NCI-H146 (cell line): ENCODE results near the gene DIAPH3.
A peak's percentile ranks its signal among the peaks of the same experiment; 100 is the strongest.

ENCODE experiments used
- DNase-seq: peaks from one replicate; lab custom pipeline; 2025; lab: John Stamatoyannopoulos, UW

DIAPH3 gene

DNA sequence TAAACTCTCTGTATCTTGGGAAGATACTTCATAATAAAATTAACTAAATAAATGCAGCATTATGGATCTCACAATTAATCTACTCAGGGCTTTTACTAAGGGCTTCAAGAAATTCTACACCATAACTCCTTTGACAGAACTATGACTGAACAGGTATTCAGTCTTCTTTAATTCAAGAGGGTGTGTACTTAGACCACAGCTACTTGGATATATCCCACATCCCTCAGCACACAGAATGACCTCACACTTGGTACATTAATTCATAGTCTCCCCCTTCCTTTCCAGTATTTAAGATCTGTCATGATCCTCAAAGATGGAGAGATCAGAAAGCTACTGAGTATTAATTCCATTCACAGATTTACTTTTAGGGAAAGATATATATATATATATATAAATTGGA, 11.6 kb downstream of the DIAPH3 start:
- DNase-seq, result no peak

DNA sequence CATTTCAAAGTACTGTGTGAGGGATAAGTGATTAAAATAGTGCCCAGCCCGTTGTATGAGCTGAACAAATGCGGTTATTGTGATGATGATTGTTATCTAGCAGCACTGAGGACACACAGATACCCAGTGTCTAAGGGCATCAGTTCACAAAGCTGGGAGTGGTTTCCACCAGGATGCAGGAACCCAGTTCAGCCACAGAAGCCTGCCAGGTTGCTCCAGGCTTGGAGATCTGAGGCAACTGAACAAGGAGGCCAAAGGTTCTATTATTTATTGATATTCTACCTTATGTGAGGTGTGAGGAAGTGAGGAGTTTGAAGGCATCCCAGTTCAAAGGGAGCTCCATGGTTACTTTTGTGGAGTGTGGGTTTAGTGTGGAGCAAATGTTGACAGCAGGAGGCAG, 13.2 kb downstream of the DIAPH3 start:
- DNase-seq, result no peak

DNA sequence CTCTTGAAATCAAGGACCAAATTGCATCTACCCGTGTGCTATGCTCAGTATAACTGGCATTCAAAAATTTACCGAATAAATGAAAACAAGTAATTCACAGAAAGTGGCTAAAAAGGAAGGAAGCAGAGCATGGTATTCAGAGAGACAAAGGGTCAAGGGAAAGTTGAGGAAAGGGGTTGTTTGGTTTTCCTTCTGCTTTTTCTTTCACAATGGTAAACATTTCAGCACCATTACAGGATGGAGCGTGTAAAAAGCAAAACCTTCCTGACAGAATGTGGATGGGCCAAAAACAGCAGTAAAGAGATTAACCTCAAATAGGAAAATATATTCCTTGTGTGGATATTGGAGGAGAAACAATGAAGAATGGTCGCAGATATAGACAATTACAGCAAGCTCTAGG, 14.8 kb downstream of the DIAPH3 start:
- no peak for DNase-seq

DNA sequence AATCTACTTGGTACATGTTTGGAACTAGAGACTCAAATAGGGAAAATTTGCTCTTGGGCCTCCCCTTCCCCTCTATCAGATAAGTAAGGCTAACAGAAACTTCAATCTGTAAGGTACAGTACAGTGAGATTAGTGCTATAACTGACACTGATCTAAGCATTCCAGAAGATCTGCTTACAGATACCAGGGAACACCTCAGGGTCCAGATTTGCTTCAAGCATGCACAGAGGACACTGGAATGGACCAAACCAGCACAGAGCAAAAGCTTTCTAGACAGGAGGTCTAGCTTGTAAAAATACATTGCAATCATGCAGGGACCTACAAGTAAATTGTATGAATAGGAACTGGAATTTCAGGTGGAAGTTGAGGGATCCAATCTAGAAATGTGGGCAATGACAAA, 16.4 kb downstream of the DIAPH3 start:
- no peak for DNase-seq

DNA sequence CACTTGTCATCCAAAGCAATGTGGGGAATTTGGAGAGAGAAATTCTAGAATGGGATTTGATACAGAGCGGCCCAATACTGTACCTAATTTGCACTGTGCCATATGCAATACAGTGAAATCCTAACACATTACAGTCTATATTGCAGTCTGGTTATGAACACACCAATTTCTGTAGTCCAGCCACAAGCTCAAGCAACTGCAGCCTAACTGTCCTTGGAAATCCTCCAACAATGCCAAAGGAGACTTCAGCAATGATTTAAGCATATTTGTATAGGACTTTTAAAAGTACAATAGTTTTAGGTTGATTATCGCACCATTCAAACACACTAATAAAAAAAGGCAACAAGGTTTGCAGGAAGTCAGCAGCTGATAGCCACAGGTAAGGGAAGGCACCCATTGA, 17.3 kb downstream of the DIAPH3 start:
- no peak for DNase-seq

DNA sequence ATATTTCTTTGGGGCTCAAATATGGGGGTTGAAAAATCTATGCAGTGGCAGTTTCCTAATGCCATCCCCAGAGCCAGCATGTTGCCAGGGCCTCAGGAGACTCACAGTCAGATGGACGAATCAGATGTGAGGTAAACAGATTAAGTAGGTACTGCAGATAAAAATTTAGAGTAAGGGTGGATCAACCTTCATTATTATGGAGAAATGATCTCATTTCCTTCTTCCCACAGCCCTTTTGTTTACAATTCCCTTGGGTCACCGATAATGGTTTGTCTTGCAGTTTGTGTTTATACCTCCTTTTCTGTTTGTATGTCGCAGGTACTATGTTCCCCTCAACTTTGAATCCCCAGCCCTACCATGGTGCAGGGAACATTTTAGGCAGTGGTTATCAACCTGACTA, 20.0 kb downstream of the DIAPH3 start:
- peak; percentile 43 for DNase-seq

DNA sequence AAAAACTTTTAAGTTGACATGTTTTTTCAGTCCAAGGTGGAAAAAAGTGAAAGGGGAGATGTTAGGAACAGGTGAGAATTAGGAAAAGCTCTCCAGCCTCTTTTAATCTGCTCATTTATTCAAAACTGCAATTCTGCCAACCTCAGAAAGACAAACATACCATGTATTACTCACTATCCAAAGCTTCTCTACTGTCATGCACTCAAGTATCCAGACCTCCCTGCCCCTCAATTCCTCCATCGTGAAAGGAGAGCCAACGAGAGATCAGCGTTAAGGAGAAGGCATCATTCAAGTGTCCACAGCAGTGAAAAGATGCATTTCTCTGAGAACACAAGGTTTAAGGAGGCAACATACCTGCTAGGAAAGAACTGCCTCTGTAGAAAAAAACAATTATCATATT, 24.5 kb downstream of the DIAPH3 start:
- no peak for DNase-seq

DNA sequence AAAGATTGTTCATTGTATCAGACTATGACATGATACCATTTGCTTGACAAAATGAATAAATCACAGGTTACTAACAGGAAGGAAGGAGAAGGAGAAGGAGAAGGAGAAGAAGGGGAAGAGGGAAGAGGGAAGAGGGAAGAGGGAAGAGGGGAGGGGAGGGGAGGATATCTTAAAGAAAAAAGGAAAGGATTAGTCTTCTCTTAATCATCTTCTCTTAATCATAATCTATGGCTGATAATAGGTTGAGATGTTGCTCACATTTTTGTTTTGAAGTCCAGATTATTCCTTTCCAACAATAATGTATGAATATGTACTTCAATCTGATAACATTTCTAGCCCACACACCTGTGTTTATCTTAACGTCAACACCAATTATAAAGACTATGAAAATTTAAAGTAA, 25.1 kb downstream of the DIAPH3 start:
- DNase-seq, result no peak

DNA sequence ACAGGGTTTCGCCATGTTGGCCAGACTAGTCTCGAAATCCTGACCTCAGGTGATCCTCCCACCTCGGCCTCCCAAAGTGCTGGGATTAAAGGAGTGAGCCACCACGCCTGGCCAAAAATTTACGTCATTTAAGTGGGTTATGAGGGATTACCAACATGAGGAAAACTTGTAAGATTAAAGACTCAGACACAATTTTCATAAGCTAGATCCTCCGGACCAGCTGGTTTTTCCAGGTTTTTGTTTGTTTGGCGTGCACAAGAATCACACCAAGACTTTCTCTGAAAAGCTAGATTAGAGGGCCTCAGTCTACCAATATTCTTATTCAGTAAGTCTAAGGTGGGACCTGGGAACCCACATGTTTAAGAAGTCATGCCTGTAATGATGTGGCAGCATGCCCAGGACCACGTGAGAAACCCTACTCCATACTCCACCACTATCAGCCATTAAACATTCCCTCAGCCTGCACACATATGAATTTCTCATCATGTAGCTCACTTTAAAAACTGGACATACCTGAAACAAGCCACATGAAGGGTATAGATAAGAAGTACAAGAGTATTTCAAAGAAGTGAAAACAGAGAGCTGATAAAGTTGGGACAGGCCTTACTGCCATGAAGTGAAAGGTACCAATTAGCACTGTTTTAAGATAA, 25.7 kb downstream of the DIAPH3 start:
- DNase-seq, result no peak

DNA sequence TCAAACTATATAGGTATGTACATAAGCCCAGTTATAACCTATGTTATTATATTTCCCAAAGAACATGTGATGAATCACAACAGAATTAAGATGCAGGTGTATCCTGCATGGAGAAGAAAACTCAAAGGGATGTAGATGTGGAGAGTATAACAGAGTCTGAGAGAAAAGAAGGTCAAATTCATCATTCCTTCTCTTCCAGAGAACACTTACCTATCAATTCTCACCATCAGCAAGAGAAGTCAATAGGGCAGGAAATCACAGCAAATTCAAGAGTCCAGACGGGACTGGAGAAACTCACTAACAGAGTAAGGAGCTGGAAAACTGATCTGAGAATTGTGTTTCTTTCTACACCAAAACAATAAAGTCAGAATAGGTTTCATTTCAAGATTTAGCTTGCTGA, 28.4 kb downstream of the DIAPH3 start:
- no peak for DNase-seq

DNA sequence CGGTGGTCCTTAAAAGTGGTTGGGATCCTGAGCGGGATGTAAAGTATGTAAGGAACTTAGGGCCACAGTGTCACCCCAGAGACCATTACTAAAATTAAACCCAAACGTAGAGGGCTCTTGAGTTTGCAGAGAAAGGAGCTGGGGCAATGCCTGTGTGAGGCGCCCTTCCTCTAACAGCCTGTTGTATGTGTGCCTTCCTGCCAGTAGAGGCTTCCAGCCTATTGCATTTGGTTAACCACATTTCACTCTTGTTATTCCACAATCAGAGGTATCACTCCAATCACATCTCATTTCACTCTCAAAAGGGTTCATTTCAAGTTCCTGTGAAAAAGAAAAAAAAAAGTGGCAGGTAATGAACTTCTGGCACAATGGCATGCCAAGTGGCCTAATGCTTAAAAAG, 29.4 kb downstream of the DIAPH3 start:
- no peak for DNase-seq

DNA sequence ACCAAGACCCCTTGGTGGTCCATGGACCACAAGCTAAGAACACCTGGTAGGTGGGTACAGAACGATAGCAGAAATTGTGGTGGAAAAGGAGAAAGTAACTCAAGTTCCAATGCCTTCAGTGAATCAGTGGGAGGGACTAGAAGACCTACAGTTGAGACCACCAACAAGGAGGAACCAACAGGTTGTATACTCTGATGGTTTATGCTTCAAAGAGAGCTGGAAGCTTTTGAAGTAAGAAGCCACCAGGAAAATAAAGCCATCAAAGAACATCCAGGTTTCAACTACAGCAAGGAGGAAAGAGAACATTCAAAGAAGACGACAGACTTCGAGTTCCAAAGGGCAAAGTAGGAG, 42.4 kb downstream of the DIAPH3 start:
- DNase-seq, result no peak

DNA sequence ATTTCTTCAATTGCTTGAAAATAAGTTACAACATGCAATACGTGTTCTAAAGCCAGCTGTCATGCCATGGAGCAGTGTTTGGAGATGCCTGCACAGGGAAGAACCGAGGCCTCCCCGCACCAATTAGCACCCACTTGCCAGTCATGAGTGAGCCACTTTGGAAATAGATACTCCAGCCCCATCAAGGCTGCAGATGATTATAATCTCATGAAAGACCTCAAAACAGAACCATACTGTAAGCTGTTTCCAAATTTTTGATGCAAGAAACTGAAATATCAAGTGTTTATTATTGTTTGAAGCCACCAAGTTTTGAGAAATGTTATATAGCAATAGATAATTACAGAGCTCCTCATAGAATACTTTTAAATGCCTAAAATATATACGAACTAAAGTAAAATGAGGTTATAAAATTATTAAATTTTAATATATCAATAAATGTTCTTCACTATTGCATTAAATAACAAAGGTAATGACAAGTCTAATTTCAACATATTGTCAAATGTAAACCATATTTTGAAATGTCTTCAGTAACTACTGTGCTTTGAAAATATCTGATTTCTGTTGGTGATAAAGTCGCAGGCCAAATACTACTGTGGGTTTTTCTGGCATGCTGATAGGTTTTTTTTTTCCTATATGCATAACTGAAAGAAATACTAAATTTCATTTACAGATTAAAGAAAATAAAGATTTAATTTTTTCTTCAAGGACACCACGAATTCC, 43.0 kb downstream of the DIAPH3 start:
- DNase-seq, result no peak

DNA sequence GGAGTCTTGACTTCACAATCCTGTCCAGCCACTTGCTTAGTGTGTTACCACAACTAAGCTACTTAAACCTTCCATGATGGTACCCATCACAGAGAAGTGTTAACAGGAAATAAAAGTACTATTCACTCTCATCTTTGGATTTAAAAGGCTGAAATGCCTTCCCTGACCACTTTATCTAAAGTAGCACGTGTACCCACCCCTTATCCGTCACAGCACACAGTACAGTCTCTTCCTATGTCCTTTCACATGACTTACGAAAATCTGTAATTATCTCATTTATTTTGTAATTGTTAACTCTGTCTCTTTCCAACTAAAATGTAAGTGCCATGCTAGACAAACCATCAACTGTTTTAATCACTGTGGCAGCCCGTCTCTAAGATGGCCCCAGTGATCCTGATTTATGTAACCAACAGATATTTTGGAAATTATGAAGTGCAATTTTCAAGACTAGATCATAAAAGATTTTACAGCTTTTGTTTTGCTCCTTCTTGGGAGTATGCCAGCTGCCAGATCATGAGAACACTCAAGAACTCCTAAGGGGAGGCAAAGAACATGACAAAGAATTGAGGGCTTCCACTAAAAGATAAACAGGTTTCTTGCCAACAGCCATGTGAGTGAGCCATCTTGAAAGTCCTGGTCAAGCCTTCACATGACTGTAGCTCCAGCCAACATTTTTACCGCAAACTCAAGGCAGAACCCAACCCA, 44.9 kb downstream of the DIAPH3 start:
- no peak for DNase-seq

DNA sequence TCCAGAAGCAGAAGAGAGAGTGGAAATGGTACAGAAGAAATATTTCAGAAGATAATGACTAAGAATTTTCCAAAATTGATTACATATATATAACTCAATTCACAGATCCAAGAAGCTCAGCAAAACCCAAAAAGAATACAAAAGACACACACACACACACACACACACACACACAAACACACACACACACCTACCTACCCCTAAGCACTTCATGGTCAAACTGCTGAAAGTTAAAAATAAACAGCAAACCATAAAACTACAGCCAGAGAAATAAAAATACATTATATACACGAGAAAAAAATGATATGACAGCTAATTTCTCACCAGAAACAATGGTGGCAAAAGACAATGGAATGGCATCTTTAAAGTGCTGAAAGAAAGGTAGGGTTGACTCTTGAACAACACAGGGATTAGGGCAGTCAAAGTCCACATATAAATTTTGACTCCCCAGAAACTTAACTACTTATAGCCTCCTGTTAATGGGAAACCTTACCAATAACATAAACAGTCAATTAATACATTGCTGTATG, 49.2 kb downstream of the DIAPH3 start:
- DNase-seq, result no peak

DNA sequence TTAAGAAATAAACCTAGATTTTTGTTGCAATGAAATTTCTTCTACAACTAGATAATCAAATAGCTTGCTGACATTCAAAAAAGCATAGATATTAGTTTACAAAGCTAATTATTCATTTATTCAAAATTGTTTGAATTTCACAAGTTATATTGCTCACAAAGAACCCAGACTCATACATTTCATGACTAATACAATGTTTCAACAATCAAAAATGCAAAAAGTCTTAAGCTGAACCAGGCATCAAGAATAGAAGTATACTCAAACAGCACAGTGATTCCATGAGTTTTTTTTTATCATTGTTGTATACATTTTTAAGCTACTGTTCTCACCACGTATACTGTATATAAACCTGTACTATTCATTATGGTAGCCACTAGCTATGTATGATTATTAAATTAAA, 51.0 kb downstream of the DIAPH3 start:
- DNase-seq, result no peak

DNA sequence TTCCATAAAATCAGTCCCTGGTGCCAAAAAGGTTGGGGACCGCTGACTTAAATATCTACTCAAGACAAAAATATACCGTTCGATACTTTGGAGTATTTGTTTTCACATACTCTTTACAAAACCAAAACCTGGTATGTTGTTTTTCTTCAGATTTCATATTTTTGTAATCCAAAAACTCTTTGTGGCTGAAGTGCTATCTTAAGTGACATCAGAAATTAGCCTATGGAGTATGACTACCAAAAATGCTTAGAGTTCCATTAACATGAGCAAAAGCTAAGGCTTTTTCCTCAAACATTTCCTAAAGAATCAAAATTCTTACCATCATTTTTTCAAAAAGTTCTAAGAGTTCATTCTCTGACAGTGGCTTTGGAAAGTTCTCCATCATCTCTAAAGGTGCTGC, 52.0 kb downstream of the DIAPH3 start:
- no peak for DNase-seq

DNA sequence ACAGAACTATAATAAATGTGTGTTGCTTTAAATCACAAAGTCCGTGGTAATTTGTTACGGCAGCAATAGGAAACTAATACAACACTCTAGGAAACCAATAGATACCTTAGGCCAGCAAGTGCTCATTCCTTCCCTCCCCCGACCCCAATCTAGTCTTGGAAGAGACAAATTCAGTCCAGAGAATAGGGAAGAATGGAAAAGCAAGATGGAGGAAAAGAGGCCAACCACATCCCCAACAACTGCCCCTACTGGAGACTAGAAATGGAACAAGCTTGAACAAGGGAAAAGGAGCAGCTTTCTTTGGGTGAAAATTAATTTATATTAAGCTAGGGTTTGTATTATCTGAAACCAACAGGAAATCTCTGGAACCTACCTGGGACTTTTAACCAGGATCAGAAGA, 54.4 kb downstream of the DIAPH3 start:
- no peak for DNase-seq

DNA sequence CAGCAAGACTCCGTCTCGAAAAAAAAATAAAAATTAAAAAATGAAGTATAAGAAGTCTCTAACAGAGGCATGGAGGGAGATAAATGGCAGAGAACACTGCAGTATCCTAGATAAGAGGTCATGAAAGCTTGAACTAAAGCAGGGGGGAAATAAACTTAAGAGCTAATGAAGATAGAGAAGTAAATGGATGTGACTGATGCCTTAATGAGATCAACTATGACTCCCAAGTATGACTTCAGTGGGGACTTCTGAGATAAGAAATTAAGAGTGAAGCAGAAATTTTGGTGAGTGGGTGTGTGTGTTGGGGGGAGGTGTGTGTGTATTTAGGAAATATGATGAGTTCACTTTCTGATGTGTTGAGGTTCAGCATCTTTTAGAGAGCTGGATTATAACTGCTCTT, 55.1 kb downstream of the DIAPH3 start:
- no peak for DNase-seq

DNA sequence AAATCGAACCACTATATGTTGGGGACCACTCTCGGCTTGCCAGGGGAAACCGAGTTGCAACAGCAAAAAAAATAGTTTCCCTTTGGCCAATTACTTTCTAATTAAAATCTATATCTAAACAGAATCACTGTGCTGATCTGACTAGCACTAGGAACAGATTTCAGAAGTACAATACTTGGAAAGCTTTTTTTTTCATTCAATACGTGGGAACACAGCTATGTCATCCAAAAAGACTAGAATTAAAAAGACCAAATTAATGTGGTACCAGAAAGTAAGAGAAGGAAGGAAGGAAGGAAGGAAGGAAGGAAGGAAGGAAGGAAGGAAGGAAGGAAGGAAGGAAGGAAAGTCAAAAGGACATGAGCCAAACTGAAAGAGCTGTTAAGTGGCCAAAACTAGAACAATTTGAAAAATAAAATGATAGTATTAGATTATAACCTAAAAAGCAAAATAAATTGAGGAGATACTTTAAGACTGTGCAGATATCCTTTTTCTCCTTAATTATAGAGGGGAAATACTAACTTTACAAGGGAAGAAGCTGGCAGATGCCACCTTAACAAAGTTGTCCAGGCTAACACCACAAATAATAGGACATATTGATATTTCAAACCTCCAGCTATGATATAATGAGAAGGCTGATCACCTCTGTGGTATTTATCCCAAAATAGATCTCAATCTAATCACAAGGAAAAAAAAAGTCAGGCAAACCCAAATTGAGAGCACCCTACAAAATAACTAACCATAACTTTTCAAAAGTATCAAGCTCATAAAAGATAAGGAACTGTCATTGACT, 63.9 kb downstream of the DIAPH3 start:
- DNase-seq, result no peak

DNA sequence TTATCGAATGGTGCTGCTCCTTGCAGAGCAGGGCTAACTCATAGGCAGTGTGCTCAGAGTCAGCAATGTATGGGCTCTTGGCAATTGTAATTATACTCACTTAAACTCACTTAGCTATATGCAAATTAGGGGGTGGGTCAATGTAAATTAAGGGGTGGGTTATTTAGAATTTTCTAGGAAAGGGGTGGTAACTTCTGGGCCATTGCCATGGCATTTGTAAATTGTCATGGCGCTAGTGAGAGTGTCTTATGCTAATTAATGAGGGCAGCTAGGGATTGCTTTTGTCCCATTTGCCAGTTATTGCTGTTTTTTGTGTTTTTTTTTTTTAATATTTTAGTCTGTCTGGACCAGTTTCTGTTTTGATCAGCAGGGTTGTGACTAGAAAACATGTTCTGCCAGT, 68.4 kb downstream of the DIAPH3 start:
- DNase-seq, result no peak

DNA sequence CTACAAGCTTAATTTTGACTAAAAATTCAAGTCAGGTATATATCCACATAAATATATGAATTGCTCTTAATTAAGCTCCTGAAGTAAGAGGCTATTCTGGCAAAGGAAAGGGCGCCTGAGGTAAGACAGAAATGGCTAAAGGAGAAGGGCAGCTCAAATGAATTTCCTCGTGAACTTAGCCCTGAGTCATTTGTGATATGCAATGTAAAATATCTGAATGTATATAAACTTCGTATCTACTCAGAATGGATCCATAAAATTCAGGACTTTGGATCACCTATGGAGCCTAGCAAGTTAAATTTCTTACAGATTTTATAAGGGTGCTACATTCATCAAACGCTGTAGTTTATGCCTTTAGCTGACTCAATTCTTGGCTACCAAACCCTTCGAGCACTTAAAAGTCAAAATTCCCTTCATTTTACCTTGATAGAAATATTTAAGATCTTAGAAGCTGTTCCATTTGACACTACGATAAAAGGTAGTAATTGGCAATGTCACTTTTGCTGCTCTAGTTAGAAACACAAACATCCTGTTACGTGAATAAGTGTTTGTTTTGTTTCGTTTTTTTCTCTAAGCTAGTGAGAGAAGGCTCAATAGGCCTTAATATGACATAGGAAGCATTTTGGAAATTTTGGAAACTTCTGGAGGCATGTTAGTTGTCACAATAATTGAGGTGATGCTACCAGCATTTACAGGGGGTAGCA, 69.2 kb downstream of the DIAPH3 start:
- DNase-seq, result peak; percentile 23
